B cell (primary cell): ENCODE measurements around the gene SLC2A13.

Source experiments
- EZH2 ChIP-seq: IDR thresholded peaks from 2 replicates; pipeline ENCODE4 v1.6.1; 2012; ENCODE audit warnings: borderline replicate concordance, low read depth, mild to moderate bottlenecking, moderate library complexity, low read length; ENCODE audit not compliant: insufficient read depth, poor library complexity, severe bottlenecking
- TF ChIP-seq, protein P1 (sequence below): fragments of 200-600 bp; IDR thresholded peaks from one replicate; pipeline ENCODE4 v1.8.0; 2022; ENCODE audit warnings: antibody characterized with exemption, mild to moderate bottlenecking

GRCh38 chr12:39989501-39989900, 116.4 kb downstream of the SLC2A13 start:
- TF ChIP-seq, protein P1, sequence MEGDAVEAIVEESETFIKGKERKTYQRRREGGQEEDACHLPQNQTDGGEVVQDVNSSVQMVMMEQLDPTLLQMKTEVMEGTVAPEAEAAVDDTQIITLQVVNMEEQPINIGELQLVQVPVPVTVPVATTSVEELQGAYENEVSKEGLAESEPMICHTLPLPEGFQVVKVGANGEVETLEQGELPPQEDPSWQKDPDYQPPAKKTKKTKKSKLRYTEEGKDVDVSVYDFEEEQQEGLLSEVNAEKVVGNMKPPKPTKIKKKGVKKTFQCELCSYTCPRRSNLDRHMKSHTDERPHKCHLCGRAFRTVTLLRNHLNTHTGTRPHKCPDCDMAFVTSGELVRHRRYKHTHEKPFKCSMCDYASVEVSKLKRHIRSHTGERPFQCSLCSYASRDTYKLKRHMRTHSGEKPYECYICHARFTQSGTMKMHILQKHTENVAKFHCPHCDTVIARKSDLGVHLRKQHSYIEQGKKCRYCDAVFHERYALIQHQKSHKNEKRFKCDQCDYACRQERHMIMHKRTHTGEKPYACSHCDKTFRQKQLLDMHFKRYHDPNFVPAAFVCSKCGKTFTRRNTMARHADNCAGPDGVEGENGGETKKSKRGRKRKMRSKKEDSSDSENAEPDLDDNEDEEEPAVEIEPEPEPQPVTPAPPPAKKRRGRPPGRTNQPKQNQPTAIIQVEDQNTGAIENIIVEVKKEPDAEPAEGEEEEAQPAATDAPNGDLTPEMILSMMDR = no peak
- no peak for TF ChIP-seq EZH2
